ENCODE measurements around the gene UMODL1.

UMODL1 gene

GRCh38 chr21:42071146-42071737 lies at the start of gene UMODL1:
TSS of gene UMODL1 (plus strand) at chr21:42071317. CDS start at chr21:42071317, 0 bp downstream.
- DNase-seq (ENCODE audit: low read depth in 2 of 3, low spot score in 1 of 3), result no peak

- DNase-seq (ENCODE audit: low read depth in 2 of 3, low spot score in 1 of 3), result no peak
These were observed 49.6 kb upstream of the UMODL1 start for GRCh38 chr21:42021371-42022090.

GRCh38 chr21:42022091-42022430 lies 49.1 kb upstream of the UMODL1 start:
- no peak for DNase-seq (ENCODE audit: low read depth in 2 of 3, low spot score in 1 of 3)

GRCh38 chr21:42022906-42023305 lies 48.2 kb upstream of the UMODL1 start:
- DNase-seq (ENCODE audit: low read depth in 2 of 3, low spot score in 1 of 3), result no peak

GRCh38 chr21:42025376-42026081 lies 45.6 kb upstream of the UMODL1 start:
- no peak for DNase-seq (ENCODE audit: low read depth in 2 of 3, low spot score in 1 of 3)

- no peak for DNase-seq (ENCODE audit: low read depth in 2 of 3, low spot score in 1 of 3)
These were observed 45.1 kb upstream of the UMODL1 start for GRCh38 chr21:42026082-42026435.

GRCh38 chr21:42027085-42027821 lies 43.9 kb upstream of the UMODL1 start:
- DNase-seq (ENCODE audit: low read depth in 2 of 3, low spot score in 1 of 3), result no peak

DNA sequence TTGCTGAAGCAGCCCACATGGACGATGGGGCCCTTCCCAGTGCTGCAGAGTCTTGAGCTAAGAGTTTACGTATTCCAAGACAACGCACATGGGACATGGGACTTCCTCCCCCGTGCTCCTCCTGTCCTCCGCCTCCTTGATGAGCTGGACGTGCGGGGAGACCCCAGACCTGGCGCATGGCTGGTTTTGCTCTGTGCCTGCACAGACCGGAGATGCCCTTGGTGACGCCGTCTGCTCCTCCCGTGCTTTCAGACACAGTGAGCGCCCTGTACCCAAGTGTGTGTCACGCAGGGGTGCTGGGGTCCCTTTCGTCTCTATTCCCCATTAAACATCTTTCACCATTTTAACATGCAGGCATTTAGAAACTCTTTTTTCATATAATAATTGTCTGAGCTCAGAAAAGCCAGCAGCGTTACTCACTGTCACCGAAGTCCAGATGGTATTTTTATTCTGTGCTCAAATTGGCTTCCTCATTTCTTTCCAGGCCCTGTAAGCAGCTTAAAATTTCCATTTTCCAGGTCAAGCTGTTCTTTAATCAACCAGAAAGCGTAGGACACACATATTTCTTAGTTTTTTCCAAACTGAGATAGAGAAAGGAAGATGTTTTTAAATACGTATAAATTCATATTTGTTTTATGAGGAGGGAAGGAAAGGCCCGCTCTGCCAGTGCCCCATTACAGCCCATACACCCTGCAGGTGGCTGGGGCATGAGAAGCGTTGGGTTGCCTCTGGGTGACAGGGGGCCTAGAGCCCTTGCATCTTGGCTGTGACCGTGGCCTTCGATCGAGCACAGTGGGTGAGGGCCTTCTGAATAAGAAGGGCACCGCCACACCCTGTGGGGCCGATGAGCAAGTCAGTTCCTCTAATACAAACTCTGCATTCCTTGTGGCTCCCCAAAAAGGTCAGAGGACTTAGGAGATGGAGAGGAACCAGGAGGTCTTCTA lies 43.0 kb upstream of the UMODL1 start:
- no peak for DNase-seq (ENCODE audit: low read depth in 2 of 3, low spot score in 1 of 3)

DNA sequence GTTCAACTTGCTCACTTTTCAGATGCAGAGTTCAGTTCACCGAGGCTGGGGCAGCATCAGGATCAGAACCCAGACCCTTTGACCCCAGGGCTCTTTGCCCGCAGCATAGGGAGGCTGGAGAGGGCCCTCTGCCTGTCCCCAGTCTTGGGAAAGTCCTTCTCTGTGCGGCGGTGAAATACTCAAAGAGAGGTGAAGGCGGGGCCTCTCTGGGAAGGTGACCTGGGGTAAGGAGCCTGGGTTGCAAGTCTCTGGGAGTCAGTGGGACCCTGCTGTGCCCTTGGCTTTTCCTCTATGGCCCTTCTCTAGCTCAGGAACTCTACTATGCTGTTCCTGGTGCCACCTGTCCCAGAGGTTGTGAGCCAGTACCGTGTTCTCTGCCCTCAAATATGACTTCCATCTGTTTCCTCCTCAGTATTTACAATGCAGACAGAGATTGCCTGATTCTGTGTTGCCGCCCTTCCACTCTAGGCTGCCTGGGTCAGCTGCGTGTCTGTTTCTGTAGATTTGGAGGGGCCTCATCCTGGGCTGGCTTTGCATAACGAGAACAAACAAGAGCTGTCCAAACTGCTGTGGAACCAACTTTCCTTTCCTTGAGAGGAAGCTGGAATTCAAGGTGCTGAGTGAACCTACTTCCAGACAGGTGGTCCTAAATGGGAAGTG lies 42.2 kb upstream of the UMODL1 start:
- no peak for DNase-seq (ENCODE audit: low read depth in 2 of 3, low spot score in 1 of 3)

DNA sequence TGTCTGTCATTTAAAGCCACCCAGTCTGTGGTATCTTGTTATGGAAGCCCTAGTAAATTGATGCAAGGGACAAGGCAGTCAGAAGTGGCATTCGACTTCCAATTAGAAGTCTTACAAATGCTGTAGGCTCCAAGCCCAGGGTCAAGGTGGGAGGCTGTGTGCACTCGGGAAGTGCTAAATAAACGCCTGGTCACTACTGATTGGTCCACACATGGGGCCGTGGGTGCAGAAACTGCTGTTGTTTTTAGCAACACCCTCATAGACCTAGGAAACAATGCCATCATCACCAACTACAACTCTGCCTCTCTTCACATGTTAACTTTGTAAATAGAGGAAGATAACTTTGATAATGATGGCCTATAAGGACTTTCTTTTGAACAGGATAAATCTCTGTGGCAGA lies 40.8 kb upstream of the UMODL1 start:
- no peak for DNase-seq (ENCODE audit: low read depth in 2 of 3, low spot score in 1 of 3)

GRCh38 chr21:42031241-42031640 lies 39.9 kb upstream of the UMODL1 start:
- DNase-seq (ENCODE audit: low read depth in 2 of 3, low spot score in 1 of 3), result no peak

DNA sequence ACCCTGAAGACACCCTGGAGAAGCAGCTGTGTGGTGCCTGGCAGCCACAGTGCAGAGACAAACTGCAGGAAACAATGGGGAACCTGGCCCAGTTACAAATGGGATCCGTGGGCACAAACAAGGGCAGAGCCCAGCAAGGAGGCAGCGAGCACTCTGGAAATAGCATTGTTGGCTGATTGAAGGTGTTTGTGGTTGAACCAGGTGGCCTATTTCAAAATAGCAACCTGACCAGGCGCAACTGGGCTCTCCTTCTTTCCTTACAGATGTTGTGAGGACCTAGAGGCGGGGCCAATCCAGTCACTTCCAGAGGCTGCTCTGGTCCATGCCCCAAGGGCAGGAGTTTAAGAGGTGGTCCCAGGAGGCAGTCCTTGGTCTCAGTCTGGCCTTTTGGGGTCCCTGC lies 39.3 kb upstream of the UMODL1 start:
- DNase-seq (ENCODE audit: low read depth in 2 of 3, low spot score in 1 of 3), result no peak

- no peak for DNase-seq (ENCODE audit: low read depth in 2 of 3, low spot score in 1 of 3)
These were observed 38.9 kb upstream of the UMODL1 start for GRCh38 chr21:42032266-42032665.

DNA sequence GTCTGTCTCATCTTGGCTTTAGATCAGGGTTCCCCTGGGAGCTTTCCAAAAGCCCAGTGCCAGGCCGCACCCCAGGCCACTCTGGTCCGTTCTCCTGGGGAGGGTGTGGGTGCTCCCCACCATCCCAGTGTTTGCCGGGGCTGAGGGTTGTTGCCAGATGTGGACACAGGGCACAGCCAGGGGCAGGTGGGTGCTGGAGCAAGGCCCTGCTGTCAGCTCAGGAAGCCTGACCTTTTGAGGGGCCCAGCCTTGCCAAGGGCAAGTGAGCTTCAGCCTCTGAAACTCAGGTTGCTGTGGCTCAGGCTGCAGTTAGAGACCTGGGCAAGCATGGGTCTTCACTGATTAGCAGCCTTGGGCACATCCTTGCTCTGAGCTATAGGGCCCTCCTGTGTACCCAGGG lies 38.1 kb upstream of the UMODL1 start:
- DNase-seq (ENCODE audit: low read depth in 2 of 3, low spot score in 1 of 3), result no peak

- DNase-seq (ENCODE audit: low read depth in 2 of 3, low spot score in 1 of 3), result no peak
These were observed 34.8 kb upstream of the UMODL1 start for GRCh38 chr21:42036313-42036712.

- DNase-seq (ENCODE audit: low read depth in 2 of 3, low spot score in 1 of 3), result no peak
These were observed 33.6 kb upstream of the UMODL1 start for GRCh38 chr21:42037516-42037915.

- no peak for DNase-seq (ENCODE audit: low read depth in 2 of 3, low spot score in 1 of 3)
These were observed 33.2 kb upstream of the UMODL1 start for GRCh38 chr21:42037943-42038342.

GRCh38 chr21:42038393-42038792 lies 32.7 kb upstream of the UMODL1 start:
- no peak for DNase-seq (ENCODE audit: low read depth in 2 of 3, low spot score in 1 of 3)

GRCh38 chr21:42038826-42039425 lies 32.2 kb upstream of the UMODL1 start:
- no peak for DNase-seq (ENCODE audit: low read depth in 2 of 3, low spot score in 1 of 3)

DNA sequence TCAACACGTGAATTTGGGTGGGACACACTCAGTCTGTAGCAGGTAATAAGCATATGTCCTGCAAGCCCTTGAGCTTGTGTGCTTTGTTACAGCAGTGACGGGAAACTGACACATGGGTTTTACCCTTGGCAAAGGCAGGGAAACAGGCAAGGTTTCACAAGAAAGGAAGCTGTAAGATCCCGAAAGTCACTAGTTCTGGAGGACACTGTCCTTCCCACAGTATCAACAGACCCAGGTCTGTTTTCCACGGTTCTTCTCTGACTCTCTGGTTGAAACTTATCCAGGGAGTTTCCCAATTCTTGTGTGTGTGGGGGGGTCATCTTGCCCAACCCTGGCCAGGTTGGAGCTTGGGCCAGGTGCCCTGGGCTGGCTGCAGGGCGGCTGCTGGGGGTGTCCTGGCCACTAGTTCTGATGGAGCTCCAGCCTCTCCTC lies 31.6 kb upstream of the UMODL1 start:
- no peak for DNase-seq (ENCODE audit: low read depth in 2 of 3, low spot score in 1 of 3)

All from stimulated activated CD4-positive, alpha-beta T cell treated with anti-CD3 and anti-CD28 coated beads, Interleukin-12 subunit alpha, Interleukin-12 subunit beta, amount 100 ng/mL, for 48 hours (primary cell).